Smooth muscle cell of the brain vasculature (primary cell): ENCODE data around the gene CDC25C.

Experiments used
- DNase-seq: peaks from one replicate; pipeline ENCODE4 v3.0.0-alpha.2; 2012; ENCODE audit warnings: low read depth, low spot score

Gene CDC25C

GRCh38 chr5:138331449-138332368, at the start of gene CDC25C:
Gene CDC25C, minus strand, starts transcription at chr5:138331804. Its CDS starts 624 bp downstream, at chr5:138331180.
- peak; percentile 98 for DNase-seq

DNA sequence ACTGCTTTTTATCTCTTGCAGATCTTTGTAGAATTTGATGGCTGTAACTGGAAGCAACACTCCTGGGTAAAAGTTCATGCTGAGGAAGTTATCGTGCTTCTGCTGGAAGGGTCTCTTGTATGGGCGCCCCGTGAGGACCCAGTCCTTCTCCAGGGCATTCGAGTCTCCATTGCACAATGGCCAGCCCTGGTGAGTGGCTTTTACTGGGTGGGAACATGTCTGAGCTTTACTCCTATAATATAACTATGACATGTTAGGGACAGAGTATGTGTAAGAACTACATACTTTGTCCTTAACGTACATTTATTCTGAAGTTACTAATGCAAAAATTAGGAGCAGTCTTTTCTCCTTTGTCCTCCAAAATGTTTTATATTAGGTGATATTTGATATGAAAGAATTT, 41.0 kb upstream of the CDC25C start:
- DNase-seq: no peak

DNA sequence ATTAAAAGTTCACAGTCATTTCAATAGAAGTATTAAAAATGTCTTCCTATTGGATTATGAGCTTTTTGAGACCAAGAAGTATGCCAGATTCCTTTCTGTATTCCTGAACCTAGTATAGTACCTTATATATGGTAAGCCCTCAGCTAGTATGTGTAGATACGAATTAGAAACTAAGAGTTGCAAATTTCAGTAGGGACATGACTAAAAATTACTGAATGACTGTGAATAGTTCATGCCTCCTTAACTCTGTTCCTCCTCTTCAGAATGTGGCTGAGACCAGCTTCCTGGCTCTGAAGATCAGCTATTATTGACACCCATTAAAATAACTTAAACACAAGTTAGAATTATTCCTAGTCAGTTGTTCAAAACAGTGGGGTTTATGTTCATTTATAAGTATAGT, 40.6 kb upstream of the CDC25C start:
- no peak for DNase-seq

GRCh38 chr5:138371454-138371853, 39.9 kb upstream of the CDC25C start:
- no peak for DNase-seq

- no peak for DNase-seq
Observed at GRCh38 chr5:138370537-138370936, 38.9 kb upstream of the CDC25C start.

DNA sequence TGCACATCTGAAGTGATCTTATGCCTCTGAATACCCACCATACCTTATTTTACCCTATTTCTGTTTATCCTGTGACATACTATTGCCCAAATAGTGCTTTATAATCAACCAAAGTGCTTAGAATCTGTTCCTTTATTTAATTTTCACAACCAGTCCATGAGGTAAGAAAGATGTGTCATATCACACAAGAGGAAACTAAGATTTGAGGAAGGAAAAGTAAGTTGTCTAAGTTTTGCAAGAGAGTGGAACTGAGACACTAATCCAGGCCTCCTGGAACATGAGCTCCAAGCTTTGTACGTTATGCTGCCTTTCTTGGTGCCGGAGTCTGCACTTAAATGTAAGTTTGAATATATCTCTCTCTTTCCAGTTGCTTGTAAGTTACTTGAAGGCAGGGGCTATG, 38.1 kb upstream of the CDC25C start:
- no peak for DNase-seq

- no peak for DNase-seq
Observed at GRCh38 chr5:138369261-138369660, 37.7 kb upstream of the CDC25C start.

GRCh38 chr5:138366632-138367382, 35.2 kb upstream of the CDC25C start:
- DNase-seq: no peak

DNA sequence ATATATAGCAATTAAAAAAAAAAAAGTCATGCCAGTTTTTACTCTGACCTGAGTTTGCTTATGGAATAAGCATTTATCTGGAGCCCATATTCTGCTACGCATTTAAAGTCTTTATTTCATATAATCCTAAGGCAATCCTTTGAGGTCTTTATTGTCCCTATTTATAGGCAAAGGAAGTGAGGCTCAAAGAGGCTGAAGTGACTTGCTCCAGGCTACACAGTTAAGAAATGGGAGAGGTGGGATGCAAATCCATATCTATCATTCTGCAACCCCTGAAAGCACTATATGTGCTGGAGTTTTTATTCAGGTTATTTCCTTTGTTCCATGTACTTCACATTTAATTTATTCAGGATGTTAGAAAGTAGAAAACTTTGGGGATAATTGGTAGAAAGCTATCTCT, 33.0 kb upstream of the CDC25C start:
- DNase-seq: no peak

- DNase-seq: no peak
Observed at GRCh38 chr5:138360941-138361452, 29.4 kb upstream of the CDC25C start.

GRCh38 chr5:138359621-138360020, 28.0 kb upstream of the CDC25C start:
- DNase-seq: no peak

DNA sequence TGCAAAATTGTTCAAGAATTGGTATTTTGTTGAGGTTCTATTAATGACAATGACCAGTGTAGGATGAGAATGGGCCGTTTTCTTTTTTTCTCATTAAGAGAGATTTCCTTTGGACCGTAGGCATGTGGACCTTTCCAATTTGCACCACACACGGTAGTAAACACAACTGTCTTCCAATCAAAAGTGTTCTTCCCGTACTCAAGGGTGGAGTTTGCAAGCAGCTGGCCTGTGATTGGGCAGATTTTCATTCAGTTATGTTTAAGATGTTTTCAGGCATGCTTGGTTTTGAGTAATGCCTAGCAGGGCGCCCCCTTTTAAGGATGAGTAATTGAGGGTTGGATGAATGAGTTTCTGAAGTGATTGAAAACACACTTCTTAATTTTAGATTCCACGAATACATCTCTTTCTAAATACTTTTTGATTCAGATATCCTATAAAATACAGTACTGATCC, 23.3 kb upstream of the CDC25C start:
- no peak for DNase-seq

- DNase-seq: no peak
Observed at GRCh38 chr5:138354387-138354786, 22.8 kb upstream of the CDC25C start.

- DNase-seq: no peak
Observed at GRCh38 chr5:138353560-138354080, 22.0 kb upstream of the CDC25C start.

DNA sequence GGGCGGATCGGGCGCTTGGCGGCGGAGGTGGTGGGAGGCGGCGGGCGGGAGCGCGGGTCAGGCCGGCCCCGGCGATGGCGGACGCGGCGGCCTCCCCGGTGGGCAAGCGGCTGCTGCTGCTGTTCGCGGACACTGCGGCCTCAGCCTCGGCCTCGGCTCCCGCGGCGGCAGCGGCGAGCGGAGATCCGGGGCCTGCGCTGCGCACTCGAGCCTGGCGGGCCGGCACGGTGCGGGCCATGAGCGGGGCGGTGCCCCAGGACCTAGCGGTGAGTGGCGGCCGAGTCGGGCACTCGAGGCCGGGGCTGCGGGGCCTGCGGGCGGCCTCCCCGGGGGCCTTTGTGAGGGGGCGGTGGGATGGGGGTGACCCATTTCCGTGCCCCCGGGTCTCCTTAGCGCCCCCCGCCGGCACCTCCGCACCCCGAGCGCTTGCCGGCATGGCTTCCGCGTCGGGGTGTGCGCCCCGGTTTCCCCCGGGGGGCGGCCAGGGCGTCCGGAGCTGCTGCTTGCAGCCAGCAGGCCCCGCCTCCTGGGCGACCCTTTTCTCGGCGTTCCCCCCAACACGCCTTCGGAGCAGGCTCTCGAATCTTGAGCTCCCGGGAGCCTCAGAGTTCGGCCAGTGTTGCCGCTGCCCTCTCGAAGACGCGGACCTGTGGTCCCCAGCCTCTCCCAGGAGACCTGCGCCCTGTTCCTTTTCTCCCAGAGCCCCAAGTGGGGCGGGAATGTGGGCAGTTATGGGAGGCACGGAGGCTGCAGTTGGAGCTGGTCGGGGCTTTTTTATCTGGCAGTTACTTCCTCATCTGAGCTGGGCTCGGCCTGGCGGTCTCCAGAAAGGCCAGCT, 21.3 kb upstream of the CDC25C start:
- DNase-seq: no peak

DNA sequence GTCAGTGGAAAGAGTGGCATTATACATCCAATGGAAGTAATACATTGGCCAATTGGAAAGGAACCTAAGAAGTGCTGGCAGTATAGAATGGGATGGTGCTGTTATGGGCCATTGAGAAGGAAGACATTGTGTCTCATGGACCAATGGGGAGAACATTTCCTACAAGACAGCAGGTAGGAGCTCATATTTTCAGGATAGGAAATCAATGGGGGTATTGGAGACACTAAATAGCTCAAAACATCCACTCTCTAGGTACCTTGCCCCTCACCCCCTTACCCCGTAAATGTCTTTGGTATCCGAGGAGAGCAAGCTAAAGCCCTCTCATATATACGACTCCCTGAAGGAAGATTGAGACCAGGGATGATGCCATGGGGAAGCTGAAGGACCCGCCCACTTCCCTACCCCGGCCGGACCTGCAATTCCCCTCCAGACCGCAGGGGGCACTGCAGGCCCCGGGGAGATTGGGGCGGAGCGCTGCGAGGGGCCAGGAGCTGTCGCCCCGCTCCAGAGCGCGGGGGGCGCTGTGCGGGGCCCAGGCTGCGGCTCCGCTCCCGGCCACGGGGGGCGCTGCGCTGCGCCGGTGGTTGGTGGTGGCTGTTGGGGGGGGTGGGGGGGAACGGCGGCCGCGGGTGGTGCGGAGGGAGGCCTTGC, 20.6 kb upstream of the CDC25C start, which contains the start of gene KDM3B:
Gene KDM3B (plus strand): TSS at position 615 of the 651 bp plus-strand sequence. CDS start 111 bp downstream, outside the sequence.
- peak; percentile 59 for DNase-seq

DNA sequence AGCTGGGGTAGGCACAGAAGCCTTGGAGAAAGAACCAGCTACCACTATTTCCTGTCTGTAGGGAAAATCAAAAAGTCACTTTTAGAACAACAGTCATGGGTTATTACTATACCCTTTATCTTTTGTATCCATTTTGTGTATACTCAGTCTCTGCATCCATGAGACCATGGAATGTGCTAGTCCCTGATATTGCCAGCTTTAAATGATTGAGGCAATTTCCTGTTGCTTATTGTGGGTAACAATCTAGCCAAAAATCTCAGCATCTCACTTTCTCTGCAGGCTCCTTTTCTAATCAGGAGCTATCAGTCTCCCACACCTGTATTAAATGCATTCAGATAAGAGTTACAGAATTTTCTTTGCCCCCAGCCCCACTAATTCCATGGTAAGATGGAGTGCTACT, 19.9 kb upstream of the CDC25C start:
- DNase-seq: no peak

DNA sequence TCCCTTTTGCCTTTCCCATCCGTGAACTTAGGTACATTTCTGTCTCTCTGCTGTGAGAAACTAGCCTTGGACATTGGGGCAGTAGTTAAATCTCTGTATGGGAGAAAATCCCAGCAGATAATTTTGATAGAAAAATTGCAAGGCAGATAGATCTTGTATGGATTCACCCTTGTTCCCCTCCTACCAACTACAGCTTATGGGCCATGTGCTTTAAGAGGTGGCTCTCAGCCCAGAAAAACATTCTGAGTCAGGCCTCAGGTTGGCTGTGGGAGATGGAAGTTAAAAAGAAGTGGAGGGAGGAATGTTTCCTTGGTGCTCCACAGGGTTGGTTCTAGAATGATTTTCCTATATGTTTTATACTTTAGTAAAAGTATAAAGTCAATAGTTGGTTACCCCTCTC, 19.5 kb upstream of the CDC25C start:
- no peak for DNase-seq

GRCh38 chr5:138350563-138350890, 18.9 kb upstream of the CDC25C start:
- DNase-seq: no peak

- no peak for DNase-seq
Observed at GRCh38 chr5:138349852-138350562, 18.4 kb upstream of the CDC25C start.
